ENCODE results near the gene TASP1.

DNA sequence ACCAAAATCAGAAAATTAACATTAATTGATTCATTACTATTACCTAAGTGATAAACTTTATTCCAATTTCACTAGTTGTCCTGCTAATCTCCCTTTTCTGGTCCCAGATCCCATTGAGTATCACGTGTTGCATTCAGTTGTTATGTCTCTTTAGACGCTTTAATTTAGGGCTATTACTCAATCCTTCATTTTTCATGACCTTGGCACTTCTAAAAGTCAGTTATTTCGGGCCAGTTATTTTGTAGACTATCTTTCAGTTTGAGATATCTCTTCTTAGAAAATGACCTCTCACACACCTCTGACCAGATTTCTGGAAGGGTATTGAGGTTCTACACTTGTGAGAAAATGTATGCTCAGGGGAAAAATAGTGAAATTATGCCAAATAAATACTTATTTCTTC is 34.0 kb upstream of the TASP1 start:
- no peak for TF ChIP-seq POLR2A (IDR thresholded peaks at IDR 0.05; ENCODE audit: low read depth, low read length)
- TF ChIP-seq POLR2AphosphoS5 (IDR thresholded peaks at IDR 0.05; ENCODE audit: low read depth, low read length) = no peak
- TF ChIP-seq TAF1 (IDR thresholded peaks at IDR 0.05; ENCODE audit: borderline replicate concordance, low read depth, low read length) = no peak

Data from GM12892 (cell line).